NCI-H2107 (cell line): ENCODE measurements around the gene CNTRL.
"Not testable (repeated sequence)": the region's sequence is repeated elsewhere in the genome, so short reads cannot be mapped to it uniquely, and the experiment has no call there.

Source experiments
- DNase-seq: peaks from one replicate; lab custom pipeline; 2025; lab: John Stamatoyannopoulos, UW

Gene CNTRL

GRCh38 chr9:121074370-121075250 is at the start of gene CNTRL:
TSS of gene CNTRL (plus strand) at chr9:121074955. CDS start at chr9:121088327, 13,372 bp downstream.
- peak; percentile 77 for DNase-seq

GRCh38 chr9:121026260-121026691 is 48.5 kb upstream of the CNTRL start:
- no peak for DNase-seq

- no peak for DNase-seq
Measured at GRCh38 chr9:121026768-121027167, 48.0 kb upstream of the CNTRL start.

DNA sequence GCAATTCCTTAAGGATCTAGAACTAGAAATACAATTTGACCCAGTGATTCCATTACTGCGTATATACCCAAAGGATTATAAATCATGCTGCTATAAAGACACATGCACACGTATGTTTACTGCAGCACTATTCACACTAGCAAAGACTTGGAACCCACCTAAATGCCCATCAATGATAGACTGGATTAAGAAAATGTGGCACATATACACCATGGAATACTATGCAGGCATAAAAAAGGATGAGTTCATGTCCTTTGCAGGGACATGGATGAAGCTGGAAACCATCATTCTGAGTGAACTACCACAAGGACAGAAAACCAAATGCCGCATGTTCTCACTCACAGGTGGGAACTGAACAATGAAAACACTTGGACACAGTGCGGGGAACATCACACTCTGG is 46.5 kb upstream of the CNTRL start:
- DNase-seq: not testable (repeated sequence)

GRCh38 chr9:121029469-121029868 is 45.3 kb upstream of the CNTRL start:
- no peak for DNase-seq

DNA sequence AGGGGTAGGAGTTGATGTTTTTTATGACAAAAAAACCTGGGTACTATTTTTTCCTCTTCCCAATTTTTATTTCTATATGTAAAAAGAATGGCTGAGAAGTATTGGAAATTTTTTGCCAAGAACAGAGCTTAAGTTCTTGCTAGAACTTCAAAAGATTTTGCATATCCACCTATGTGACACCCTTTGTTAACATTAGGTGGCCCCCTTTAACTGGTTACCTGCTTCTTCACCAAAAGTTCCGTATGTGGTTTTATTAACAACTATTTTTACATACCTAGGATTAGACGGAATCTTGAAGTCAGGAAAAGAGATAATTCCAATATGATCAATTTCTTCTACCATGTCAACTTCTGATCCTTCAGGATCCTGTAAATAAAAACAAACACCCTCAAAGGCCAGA is 40.2 kb upstream of the CNTRL start:
- DNase-seq: no peak

- DNase-seq: not testable (repeated sequence)
Measured at GRCh38 chr9:121035717-121036116, 39.0 kb upstream of the CNTRL start.

GRCh38 chr9:121038362-121038761 is 36.4 kb upstream of the CNTRL start:
- no peak for DNase-seq

DNA sequence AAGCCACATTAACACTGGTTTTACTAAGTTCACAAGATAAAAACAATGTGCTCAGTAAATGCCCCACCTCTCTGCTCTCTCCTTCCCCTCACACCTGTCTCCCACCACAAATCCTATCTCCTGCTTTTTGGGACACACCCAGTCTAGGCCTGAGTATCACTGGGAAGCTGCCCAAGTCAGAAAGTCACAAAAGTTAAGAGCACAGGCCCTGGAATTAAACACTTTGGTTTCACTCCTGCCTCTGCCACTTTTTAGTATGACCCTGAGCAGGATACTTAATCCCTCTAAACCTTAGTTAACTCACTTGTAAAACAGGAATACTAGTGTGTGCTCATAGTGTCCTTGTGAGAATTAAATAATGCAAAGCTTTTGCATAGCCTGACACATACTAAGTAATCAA is 36.0 kb upstream of the CNTRL start:
- DNase-seq: no peak

GRCh38 chr9:121048175-121048574 is 26.6 kb upstream of the CNTRL start:
- no peak for DNase-seq

DNA sequence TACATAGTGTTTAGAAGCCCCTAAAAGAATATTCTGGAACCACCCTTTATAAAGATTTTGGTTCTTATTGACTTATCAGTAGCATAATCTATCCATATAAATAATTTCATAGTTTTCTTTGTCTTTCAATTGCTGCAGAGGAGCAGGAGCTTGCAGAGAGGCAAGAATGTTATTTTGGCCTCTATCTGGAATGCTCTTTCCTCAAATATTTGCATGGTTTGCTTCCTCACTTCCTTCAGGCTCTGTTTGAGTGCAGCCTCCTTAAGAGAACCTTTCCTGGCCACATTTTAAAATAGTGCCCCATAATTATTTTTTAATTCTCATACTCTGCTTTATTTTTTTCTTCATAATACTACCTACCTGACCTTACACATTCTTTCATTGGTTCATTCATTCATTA is 26.1 kb upstream of the CNTRL start:
- DNase-seq: no peak

DNA sequence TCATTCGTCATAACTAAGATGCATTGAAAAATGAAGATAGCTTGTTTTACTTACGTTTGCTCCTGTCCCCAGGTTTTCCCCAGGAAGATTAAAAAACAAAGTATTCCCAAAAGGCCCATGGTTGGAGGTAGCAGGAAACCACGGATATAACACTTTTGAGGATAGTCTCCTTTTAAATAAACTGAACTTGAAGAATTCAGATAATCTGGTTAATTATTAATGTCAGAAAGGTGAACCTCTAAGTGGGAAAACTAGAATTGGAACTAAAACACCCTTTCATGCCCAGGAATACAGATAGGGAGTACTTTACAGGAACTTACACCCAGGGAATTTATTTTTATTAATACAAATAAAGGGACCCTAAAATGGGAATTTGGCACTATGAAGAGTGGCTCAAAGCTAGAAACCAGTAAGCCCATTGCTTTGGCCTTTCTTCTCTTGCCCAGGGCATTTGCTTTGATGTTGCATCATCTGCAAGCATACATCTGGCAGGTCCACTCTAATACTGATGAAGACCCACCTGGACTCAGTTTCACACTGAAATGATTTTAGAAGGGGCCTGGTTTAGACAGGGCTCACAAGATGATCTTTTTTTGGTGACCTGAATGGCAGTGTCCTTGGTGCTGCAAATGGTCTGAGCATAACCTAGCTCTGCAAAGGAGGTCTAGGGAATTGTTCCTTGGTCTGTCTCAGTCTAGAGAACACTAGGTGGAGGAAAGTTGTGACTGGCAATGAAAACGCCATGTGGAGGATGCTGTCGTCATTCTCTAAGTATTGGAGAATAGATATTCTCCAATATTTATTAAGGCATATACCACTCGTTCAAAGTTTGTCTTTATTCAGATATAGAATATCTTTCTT is 24.4 kb upstream of the CNTRL start, which contains the start of gene C5:
TSS of gene C5 (minus strand) at position 148 of the 861 bp plus-strand sequence. CDS start at position 119, 29 bp downstream.
- DNase-seq: no peak

DNA sequence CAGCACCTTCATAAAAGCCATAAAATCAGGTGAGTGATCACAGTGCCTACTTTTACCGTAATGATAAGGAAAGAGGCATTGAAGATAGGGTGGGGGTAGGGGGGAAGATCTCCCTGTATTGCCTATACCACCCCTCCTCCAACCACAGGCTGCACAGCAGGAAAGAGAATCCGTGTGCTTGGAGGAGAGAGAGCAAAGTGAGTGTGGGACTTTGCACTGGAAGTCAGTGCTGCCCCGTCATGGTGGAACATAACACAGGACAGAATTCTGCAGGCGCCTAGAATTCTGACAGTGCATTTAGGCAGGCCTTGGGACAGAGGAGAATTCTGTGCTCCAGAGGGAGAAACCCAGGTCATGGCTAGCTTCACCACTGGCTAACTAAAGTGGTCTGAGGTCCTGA is 21.2 kb upstream of the CNTRL start:
- DNase-seq: no peak

DNA sequence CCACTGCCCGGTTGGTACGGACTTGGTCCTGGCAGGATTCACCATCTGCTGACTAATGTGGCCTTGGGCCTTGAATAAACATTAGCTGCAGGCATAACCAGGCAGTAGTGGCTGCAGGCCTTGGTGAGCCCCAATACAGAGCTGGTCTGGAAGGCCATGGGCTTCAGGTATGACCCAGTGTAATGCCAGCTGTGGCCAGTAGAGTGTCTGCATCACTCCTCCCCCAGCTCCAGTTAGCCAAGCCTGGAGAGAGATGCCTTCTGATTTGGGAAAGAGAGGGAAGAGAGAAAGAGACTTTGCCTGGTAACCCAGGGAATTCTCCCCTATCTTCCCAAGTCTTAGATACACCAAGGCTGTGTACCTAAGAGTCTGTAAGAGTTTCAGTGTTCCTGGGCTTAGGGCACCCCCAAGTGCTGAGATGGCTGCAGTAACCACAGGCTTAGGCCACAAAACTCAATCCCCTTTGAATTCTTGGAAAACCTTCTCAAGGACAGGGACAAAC is 19.1 kb upstream of the CNTRL start:
- DNase-seq: no peak

GRCh38 chr9:121057821-121058220 is 16.9 kb upstream of the CNTRL start:
- no peak for DNase-seq

GRCh38 chr9:121059513-121059912 is 15.2 kb upstream of the CNTRL start:
- DNase-seq: no peak

DNA sequence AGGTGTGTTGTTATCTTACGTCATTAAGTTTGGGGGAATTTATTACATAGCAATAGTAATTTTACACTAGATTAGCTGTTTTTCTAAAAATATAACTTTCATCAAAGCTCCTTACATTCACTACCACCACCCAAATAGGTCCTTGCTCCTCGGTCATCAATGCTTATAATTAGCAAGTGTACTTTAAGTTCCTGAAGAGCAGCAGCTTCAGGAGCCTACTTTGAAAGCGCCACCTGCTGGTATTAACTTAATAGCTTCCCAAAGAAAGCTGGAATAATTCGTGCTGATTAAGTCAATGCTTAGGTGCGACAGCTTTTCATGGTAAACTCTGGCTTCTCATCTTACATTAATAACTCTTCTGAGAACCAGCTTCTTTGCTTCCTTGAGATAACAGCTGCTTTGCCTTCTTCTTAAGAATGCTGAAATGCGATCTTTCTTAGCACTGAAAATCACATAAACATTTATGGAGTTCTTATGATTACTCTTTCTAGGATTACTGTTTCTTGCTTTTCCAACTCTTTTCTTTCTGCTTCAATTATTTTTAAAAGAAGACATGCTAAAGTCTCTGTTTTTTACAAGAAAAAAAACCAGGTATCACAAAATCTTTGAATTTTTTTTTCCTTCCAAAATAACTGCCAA is 14.6 kb upstream of the CNTRL start:
- peak; percentile 1 for DNase-seq

DNA sequence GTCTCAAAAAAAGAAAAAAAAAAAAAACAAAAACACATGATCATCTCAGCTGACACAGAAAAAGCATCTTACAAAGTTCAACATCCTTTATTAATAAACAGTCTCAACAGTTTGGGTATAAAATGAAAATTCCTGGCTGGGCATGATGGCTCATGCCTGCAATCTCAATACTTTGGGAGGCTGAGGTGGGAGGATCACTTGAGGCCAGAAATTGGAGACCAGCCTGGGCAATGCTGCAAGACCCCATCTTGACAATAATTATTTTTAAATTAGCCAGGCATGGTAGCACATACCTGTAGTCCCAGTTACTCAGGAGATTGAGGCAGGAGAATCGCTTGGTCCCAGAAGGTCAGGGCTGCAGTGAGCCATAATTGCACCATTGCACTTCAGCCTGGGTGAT is 7.9 kb upstream of the CNTRL start:
- DNase-seq: no peak

DNA sequence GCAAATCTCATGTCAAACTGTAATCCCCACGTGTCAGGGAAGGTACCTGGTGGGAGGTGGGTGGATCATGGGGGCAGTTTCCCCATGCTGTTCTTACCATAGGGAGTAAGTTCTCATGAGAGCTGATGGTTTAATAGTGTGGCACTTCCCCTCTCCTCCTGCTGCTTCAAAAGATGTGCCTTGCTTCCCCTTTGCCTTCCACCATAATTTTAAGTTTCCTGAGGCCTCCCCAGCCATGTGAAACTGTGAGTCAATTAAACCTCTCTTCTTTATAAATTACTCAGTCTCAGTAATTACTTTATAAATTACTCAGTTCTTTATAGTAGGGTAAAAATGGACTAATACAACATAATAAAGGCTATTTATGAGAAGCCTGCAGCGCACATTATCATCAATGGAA is 7.1 kb upstream of the CNTRL start:
- no peak for DNase-seq

- DNase-seq: no peak
Measured at GRCh38 chr9:121069396-121069795, 5.4 kb upstream of the CNTRL start.

DNA sequence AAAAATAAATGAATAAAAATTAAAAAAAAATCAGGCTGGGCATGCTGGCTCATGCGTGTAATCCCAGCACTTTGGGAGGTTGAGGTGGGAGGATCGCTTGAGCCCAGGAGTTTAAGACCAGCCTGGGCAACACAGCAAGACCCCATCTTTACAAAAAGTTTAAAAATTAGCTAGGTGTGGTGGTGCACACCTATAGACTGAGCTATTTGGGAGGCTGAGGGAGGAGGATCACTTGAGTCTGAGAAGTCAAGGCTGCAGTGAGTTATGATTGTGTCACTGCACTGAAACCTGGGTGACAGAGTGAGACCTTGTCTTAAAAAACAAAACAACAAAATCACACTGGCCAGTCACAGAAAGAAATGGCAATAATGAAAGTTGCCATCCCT is 3.4 kb upstream of the CNTRL start:
- no peak for DNase-seq

DNA sequence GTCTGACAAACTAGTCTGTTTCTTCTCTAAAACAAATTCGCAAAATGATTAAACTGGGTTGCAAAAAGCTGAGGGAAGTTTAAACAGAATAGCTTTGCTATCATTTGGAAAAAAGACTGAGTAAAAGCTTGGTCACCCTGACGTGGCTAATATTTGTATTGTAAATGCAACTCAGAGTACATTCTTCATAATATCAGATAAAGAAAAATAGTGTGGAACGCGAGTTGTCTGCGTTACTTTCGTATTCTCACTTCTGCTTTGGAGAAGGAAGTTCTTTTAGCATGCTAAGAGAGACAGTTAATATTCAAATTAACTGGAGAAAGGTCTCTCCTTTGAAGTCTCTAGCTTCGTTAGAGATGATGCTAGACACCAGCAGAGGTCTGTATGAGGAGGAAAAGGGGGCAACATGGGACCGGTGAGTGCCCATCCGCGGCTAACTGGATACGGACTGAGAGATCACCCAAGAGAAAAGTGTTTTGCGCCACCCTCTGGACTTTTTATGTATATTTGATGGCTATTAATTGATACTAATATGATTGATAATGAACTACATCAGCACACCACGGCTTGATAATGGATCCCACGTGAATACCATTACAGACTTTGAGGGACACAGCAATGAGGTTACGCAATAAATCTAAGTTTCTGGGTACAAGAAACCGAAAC is 2.9 kb upstream of the CNTRL start:
- no peak for DNase-seq
